GM12878 (cell line): ENCODE results near the gene BCAT1.

Experiments used
- RUNX3 ChIP-seq: IDR thresholded peaks from 2 replicates; pipeline ENCODE4 v1.6.1; 2012; ENCODE audit warnings: low read length, inconsistent platforms
- TCF3 ChIP-seq: IDR thresholded peaks from 2 replicates; pipeline ENCODE4 v1.6.1; 2012; ENCODE audit warnings: low read depth, mild to moderate bottlenecking, low read length, borderline replicate concordance; ENCODE audit not compliant: insufficient read depth

DNA sequence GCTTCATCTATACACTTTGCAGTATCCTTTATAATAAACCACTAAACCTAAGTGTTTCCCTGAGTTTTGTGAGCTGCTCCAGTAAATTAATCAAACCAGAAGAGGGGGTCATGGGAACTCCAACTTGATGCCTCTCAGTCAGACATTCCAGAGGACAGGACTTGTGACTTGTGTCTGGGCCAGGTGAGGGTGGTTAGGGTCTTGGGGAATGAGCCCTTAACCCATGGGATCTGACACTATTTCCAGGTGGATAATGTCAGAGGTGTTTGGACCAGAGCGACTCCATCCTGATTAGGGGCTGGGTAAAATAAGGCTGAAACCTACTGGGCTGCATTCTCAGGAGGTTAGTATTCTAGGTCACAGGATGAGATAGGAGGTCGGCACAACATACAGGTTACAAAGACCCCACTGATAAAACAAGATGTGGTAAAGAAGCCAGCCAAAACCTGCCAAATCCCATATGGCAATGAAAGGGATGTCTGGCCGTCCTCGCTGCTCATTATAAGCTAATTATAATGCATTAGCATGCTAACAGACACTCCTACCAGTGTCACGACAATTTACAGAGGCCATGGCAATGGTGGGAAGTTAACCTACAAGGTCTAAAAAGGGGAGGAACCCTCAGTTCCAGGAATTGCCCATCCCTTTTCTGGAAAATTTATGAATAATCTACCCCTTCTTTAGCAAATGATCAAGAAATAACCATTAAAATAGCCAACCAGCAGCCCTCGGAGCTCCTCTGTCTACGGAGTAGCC is 58.7 kb downstream of the BCAT1 start:
- TF ChIP-seq TCF3 = no peak
- no peak for TF ChIP-seq RUNX3
